Activated CD4-positive, alpha-beta T cell treated with anti-CD3 and anti-CD28 coated beads for 1 hour (primary cell): ENCODE measurements around the gene WDR4.
"Not testable (repeated sequence)": the region's sequence is repeated elsewhere in the genome, so short reads cannot be mapped to it uniquely, and the experiment has no call there.

Experiments used
- DNase-seq: peaks from one replicate; pipeline ENCODE4 v3.0.0-alpha.2; 2020

WDR4 gene

GRCh38 chr21:42851812-42852665, 27.3 kb downstream of the WDR4 start:
- no peak for DNase-seq

GRCh38 chr21:42850866-42851391, 28.4 kb downstream of the WDR4 start:
- DNase-seq = no peak

- DNase-seq = no peak
These were observed 28.9 kb downstream of the WDR4 start for GRCh38 chr21:42850463-42850862.

- DNase-seq = no peak
These were observed 29.5 kb downstream of the WDR4 start for GRCh38 chr21:42849759-42850412.

- no peak for DNase-seq
These were observed 30.2 kb downstream of the WDR4 start for GRCh38 chr21:42848932-42849758.

- not testable (repeated sequence) for DNase-seq
These were observed 31.0 kb downstream of the WDR4 start for GRCh38 chr21:42848144-42848931.

- no peak for DNase-seq
These were observed 31.6 kb downstream of the WDR4 start for GRCh38 chr21:42847726-42848125.

GRCh38 chr21:42847051-42847707, 32.2 kb downstream of the WDR4 start:
- no peak for DNase-seq

GRCh38 chr21:42846221-42846620, 33.1 kb downstream of the WDR4 start:
- no peak for DNase-seq

GRCh38 chr21:42845296-42845965, 33.9 kb downstream of the WDR4 start:
- DNase-seq = no peak

- no peak for DNase-seq
These were observed 34.8 kb downstream of the WDR4 start for GRCh38 chr21:42844411-42845113.

GRCh38 chr21:42843056-42843455, 36.3 kb downstream of the WDR4 start:
- no peak for DNase-seq

GRCh38 chr21:42841916-42842655, 37.3 kb downstream of the WDR4 start:
- DNase-seq = not testable (repeated sequence)

- no peak for DNase-seq
These were observed 38.0 kb downstream of the WDR4 start for GRCh38 chr21:42841156-42841915.

GRCh38 chr21:42840411-42841155, 38.8 kb downstream of the WDR4 start:
- DNase-seq = no peak

- DNase-seq = no peak
These were observed 39.8 kb downstream of the WDR4 start for GRCh38 chr21:42839271-42840231.

GRCh38 chr21:42838212-42838690, 41.1 kb downstream of the WDR4 start:
- DNase-seq = not testable (repeated sequence)
